ENCODE data around the gene FAM24A.
A peak's percentile ranks its signal among the peaks of the same experiment; 100 is the strongest.

Gene FAM24A

GRCh38 chr10:122875843-122876466 lies 34.5 kb upstream of the FAM24A start:
- no peak for DNase-seq (ENCODE audit: low read depth)
- H3K4me3 ChIP-seq (ENCODE audit: low read length): no peak overlapping the region
- no peak for TF ChIP-seq CTCF (conservative IDR thresholded peaks at IDR 0.05; ENCODE audit: low read length)

GRCh38 chr10:122876467-122876855 lies 33.9 kb upstream of the FAM24A start:
- no peak overlapping the region for H3K4me3 ChIP-seq (ENCODE audit: low read length)
- TF ChIP-seq CTCF (conservative IDR thresholded peaks at IDR 0.05; ENCODE audit: low read length): no peak

GRCh38 chr10:122877264-122877663 lies 33.1 kb upstream of the FAM24A start:
- no peak for TF ChIP-seq CTCF (conservative IDR thresholded peaks at IDR 0.05; ENCODE audit: low read length)
- DNase-seq (ENCODE audit: low read depth): no peak
- no peak overlapping the region for H3K4me3 ChIP-seq (ENCODE audit: low read length)

More at GRCh38 chr10:122876467-122876855, 33.9 kb upstream of the FAM24A start:
- DNase-seq (ENCODE audit: low read depth): no peak

- no peak for TF ChIP-seq CTCF (conservative IDR thresholded peaks at IDR 0.05; ENCODE audit: low read length)
- peak; percentile 25 for DNase-seq (ENCODE audit: low read depth)
- peak overlapping the region; percentile 92 for H3K4me3 ChIP-seq (ENCODE audit: low read length)
These were observed 31.5 kb upstream of the FAM24A start for GRCh38 chr10:122878799-122879338.

GRCh38 chr10:122879339-122880273 lies 30.8 kb upstream of the FAM24A start, which contains the start of gene FAM24B:
Gene FAM24B (minus strand): TSS chr10:122879581. CDS start chr10:122850515, 29,066 bp downstream.
- no peak for TF ChIP-seq CTCF (conservative IDR thresholded peaks at IDR 0.05; ENCODE audit: low read length)
- H3K4me3 ChIP-seq (ENCODE audit: low read length): peak within 1 kb of the TSS; percentile 92
- DNase-seq (ENCODE audit: low read depth): peak; percentile 97

- DNase-seq (ENCODE audit: low read depth): no peak
- no peak for TF ChIP-seq CTCF (conservative IDR thresholded peaks at IDR 0.05; ENCODE audit: low read length)
- H3K4me3 ChIP-seq (ENCODE audit: low read length): no peak overlapping the region
These were observed 27.6 kb upstream of the FAM24A start for GRCh38 chr10:122882766-122883165.

Data from AG10803 (cell line).